HepG2 (cell line): ENCODE data around the gene HIPK3. TPM values are rescaled to one million over a fixed set of nuclear protein-coding genes. Genes with fewer than 3 reads are reported as not detected.
A peak's percentile ranks its signal among the peaks of the same experiment; 100 is the strongest.

Experiments
- ARID5B ChIP-seq: IDR thresholded peaks from 2 replicates; pipeline ENCODE4 v1.4.0; 2020; ENCODE audit warnings: mild to moderate bottlenecking, missing genetic modification reagents
- BRCA1 ChIP-seq: sonication (generic); formaldehyde crosslinking; IDR thresholded peaks from 2 replicates; pipeline ENCODE4 v1.4.0; 2020; ENCODE audit warnings: missing genetic modification reagents
- CCDC6 ChIP-seq: sonication (generic); formaldehyde crosslinking; IDR thresholded peaks from 2 replicates; pipeline ENCODE4 v1.8.1; 2022; ENCODE audit warnings: mild to moderate bottlenecking, missing genetic modification reagents, moderate library complexity
- ESRRA ChIP-seq: sonication (generic); formaldehyde crosslinking; IDR thresholded peaks from 2 replicates; pipeline ENCODE4 v1.5.1; 2020; ENCODE audit warnings: mild to moderate bottlenecking, low read depth, missing genetic modification reagents
- FOXK2 ChIP-seq: fragments of 450-650 bp; IDR thresholded peaks from 2 replicates; pipeline ENCODE4 v1.6.1; 2016
- HOMEZ ChIP-seq: IDR thresholded peaks from 2 replicates; pipeline ENCODE4 v1.6.1; 2016; ENCODE audit warnings: low read depth
- JUND ChIP-seq: sonication (generic); formaldehyde crosslinking; IDR thresholded peaks from 2 replicates; pipeline ENCODE4 v1.8.0; 2022; ENCODE audit warnings: mild to moderate bottlenecking, missing genetic modification reagents
- KAT8 ChIP-seq: IDR thresholded peaks from 2 replicates; pipeline ENCODE4 v1.6.1; 2016; ENCODE audit warnings: missing genetic modification reagents, missing compliant biosample characterization
- MTF2 ChIP-seq: sonication (generic); formaldehyde crosslinking; IDR thresholded peaks from 2 replicates; pipeline ENCODE4 v1.5.0; 2020; ENCODE audit warnings: missing genetic modification reagents, borderline replicate concordance
- NONO ChIP-seq, 2 experiments: fragments of 450-650 bp in 1 of 2; sonication (generic) in 1 of 2; formaldehyde crosslinking in 1 of 2; IDR thresholded peaks in 1 of 2; conservative IDR thresholded peaks in 1 of 2; 2 replicates each; pipeline versions ENCODE4 v1.6.1 to v1.8.0; 2017 to 2022; ENCODE audit warnings: mild to moderate bottlenecking in 1 of 2, missing genetic modification reagents in 1 of 2, moderate library complexity in 1 of 2
- POGZ ChIP-seq: sonication (generic); formaldehyde crosslinking; IDR thresholded peaks from 2 replicates; pipeline ENCODE4 v1.4.0; 2020; ENCODE audit warnings: mild to moderate bottlenecking, missing genetic modification reagents
- RAD51 ChIP-seq: fragments of 450-650 bp; IDR thresholded peaks from 2 replicates; pipeline ENCODE4 v1.6.1; 2016; ENCODE audit warnings: borderline replicate concordance
- RBM39 ChIP-seq: fragments of 200-400 bp; formaldehyde crosslinking; IDR thresholded peaks from one replicate; pipeline ENCODE4 v1.6.1; 2018; ENCODE audit warnings: antibody characterized with exemption, mild to moderate bottlenecking, low read depth, low read length; ENCODE audit not compliant: poor library complexity, severe bottlenecking
- SALL2 ChIP-seq: sonication (generic); formaldehyde crosslinking; IDR thresholded peaks from 2 replicates; pipeline ENCODE4 v1.8.1; 2023; ENCODE audit warnings: mild to moderate bottlenecking, missing genetic modification reagents, inconsistent platforms
- SNAI1 ChIP-seq: sonication (generic); formaldehyde crosslinking; IDR thresholded peaks from 2 replicates; pipeline ENCODE4 v1.5.0; 2020; ENCODE audit warnings: mild to moderate bottlenecking, missing genetic modification reagents, borderline replicate concordance
- SP4 ChIP-seq: sonication (generic); formaldehyde crosslinking; IDR thresholded peaks from 2 replicates; pipeline ENCODE4 v1.8.1; 2023; ENCODE audit warnings: mild to moderate bottlenecking, missing genetic modification reagents
- ZBTB7A ChIP-seq: sonication (generic); formaldehyde crosslinking; IDR thresholded peaks from 2 replicates; pipeline ENCODE4 v1.8.0; 2022; ENCODE audit warnings: mild to moderate bottlenecking, missing genetic modification reagents
- ZNF260 ChIP-seq: sonication (generic); formaldehyde crosslinking; IDR thresholded peaks from 2 replicates; pipeline ENCODE4 v1.4.0; 2020; ENCODE audit warnings: missing genetic modification reagents, low read depth, mild to moderate bottlenecking, borderline replicate concordance
- ZNF441 ChIP-seq: sonication (generic); formaldehyde crosslinking; IDR thresholded peaks from 2 replicates; pipeline ENCODE4 v1.7.0; 2021; ENCODE audit warnings: missing genetic modification reagents, borderline replicate concordance
- ZNF549 ChIP-seq: sonication (generic); formaldehyde crosslinking; IDR thresholded peaks from 2 replicates; pipeline ENCODE4 v1.5.0; 2020; ENCODE audit warnings: missing genetic modification reagents
- ZNF557 ChIP-seq: sonication (generic); formaldehyde crosslinking; IDR thresholded peaks from 2 replicates; pipeline ENCODE4 v1.4.0; 2020; ENCODE audit warnings: missing genetic modification reagents
- ZNF572 ChIP-seq: sonication (generic); formaldehyde crosslinking; IDR thresholded peaks from 2 replicates; pipeline ENCODE4 v1.5.1; 2020; ENCODE audit warnings: mild to moderate bottlenecking, missing genetic modification reagents
- ZNF589 ChIP-seq: sonication (generic); formaldehyde crosslinking; conservative IDR thresholded peaks from 2 replicates; pipeline ENCODE4 v1.8.0; 2022; ENCODE audit warnings: mild to moderate bottlenecking, moderate library complexity, missing genetic modification reagents
- ZNF703 ChIP-seq: sonication (generic); formaldehyde crosslinking; IDR thresholded peaks from 2 replicates; pipeline ENCODE4 v1.5.1; 2020; ENCODE audit warnings: missing genetic modification reagents, mild to moderate bottlenecking, moderate library complexity, borderline replicate concordance
- ZUFSP ChIP-seq: sonication (generic); formaldehyde crosslinking; IDR thresholded peaks from 2 replicates; pipeline ENCODE4 v1.9.0; 2021; ENCODE audit warnings: missing genetic modification reagents, mild to moderate bottlenecking, borderline replicate concordance
- polyA plus RNA-seq, 8 experiments: library from polyadenylated mRNA; depleted of rRNA in 3 of 8; stranded (reverse) in 7 of 8; unstranded in 1 of 8; fragments of >200 nt; fragmentation: Illumina TruSeq in 4 of 8; extraction: Trizol in 4 of 8; gene quantifications; 2 replicates each; pipeline versions ENCODE4 v1.2.1 to v1.2.3, GENCODE V29; 2011 to 2016; ENCODE audit warnings: low read depth in 4 of 8, missing spikeins in 1 of 8, mixed read lengths in 1 of 8; ENCODE audit not compliant: insufficient read depth in 1 of 8
- total RNA-seq, 5 experiments: library from RNA; depleted of rRNA; stranded (reverse); fragments of >200 nt; fragmentation: Illumina TruSeq; extraction: Trizol; gene quantifications; 2 replicates each; pipeline ENCODE4 v1.2.3, GENCODE V29; 2016; ENCODE audit warnings: low read depth in 1 of 5

HIPK3 gene
- total and polyA plus RNA-seq, 2 of the 13 experiments (the other 11 are each of a cell fraction or from before 2014, with no cell fraction given) = 20.5 to 44.3 TPM

- TF ChIP-seq SP4 (no peak), ZNF572 (CRISPR knock-in tag) (no peak), ZNF549 (CRISPR knock-in tag) (no peak), ZBTB7A (no peak), FOXK2 (no peak), RBM39 (no peak), CCDC6 (CRISPR knock-in tag) (no peak), MTF2 (CRISPR knock-in tag) (no peak), KAT8 (CRISPR knock-in tag) (0 out of 2 replicates have a peak, but pooled peaks have one; percentile 36), ARID5B (CRISPR knock-in tag) (peak; percentile 78), ESRRA (CRISPR knock-in tag) (no peak), ZNF703 (CRISPR knock-in tag) (no peak), ZNF589 (CRISPR knock-in tag) (no peak), SALL2 (no peak), ZNF260 (CRISPR knock-in tag) (no peak), NONO (IDR thresholded peaks at IDR 0.05) (no peak), NONO (CRISPR knock-in tag; conservative IDR thresholded peaks at IDR 0.05) (no peak), JUND (CRISPR knock-in tag) (no peak), ZUFSP (no peak), HOMEZ (no peak), POGZ (CRISPR knock-in tag) (no peak), BRCA1 (CRISPR knock-in tag) (no peak), RAD51 (no peak), ZNF557 (CRISPR knock-in tag) (no peak), ZNF441 (CRISPR knock-in tag) (no peak), SNAI1 (CRISPR knock-in tag) (no peak)
Measured at GRCh38 chr11:33211580-33211979, 45.6 kb upstream of the HIPK3 start (continued).
